Muscle layer of duodenum (tissue), 2 donors: ENCODE results near the gene COL6A3.
"Not testable (repeated sequence)": the region's sequence is repeated elsewhere in the genome, so short reads cannot be mapped to it uniquely, and the experiment has no call there.

ENCODE experiments used
- H3K27ac ChIP-seq: one replicate; pipeline ENCODE4 v1.7.0; 2013; ENCODE audit warnings: mild to moderate bottlenecking, low read length
- H3K27me3 ChIP-seq: one replicate; pipeline ENCODE4 v1.7.0; 2013; ENCODE audit warnings: low read depth, mild to moderate bottlenecking, control low read depth, low read length
- H3K36me3 ChIP-seq, 2 donors: one replicate each; pipeline ENCODE4 v1.7.0; 2013; ENCODE audit warnings: low read length in 2 of 2, control low read depth in 1 of 2, mild to moderate bottlenecking in 1 of 2; ENCODE audit not compliant: insufficient read depth in 2 of 2, control insufficient read depth in 1 of 2
- H3K4me1 ChIP-seq, 2 donors: one replicate each; pipeline ENCODE4 v1.7.0; 2013; ENCODE audit warnings: low read length in 2 of 2, mild to moderate bottlenecking in 2 of 2, control low read depth in 1 of 2, moderate library complexity in 1 of 2; ENCODE audit not compliant: insufficient read depth in 2 of 2, control insufficient read depth in 1 of 2
- H3K4me3 ChIP-seq, 2 donors: one replicate each; pipeline ENCODE4 v1.7.0; 2013; ENCODE audit warnings: low read length in 2 of 2, low read depth in 1 of 2, mild to moderate bottlenecking in 1 of 2
- H3K9me3 ChIP-seq, 2 donors: one replicate each; pipeline ENCODE4 v1.7.0; 2013; ENCODE audit warnings: low read length in 2 of 2, control low read depth in 1 of 2, mild to moderate bottlenecking in 1 of 2; ENCODE audit not compliant: control insufficient read depth in 1 of 2
- donor health status: healthy.

COL6A3 gene

GRCh38 chr2:237411683-237412423, 2.1 kb downstream of the COL6A3 start:
- H3K4me3 ChIP-seq: peak overlapping the region; percentile 79 to 84
- H3K9me3 ChIP-seq: no peaks in the 10 kb centered on the region
- peak overlapping the region; percentile 84 for H3K27ac ChIP-seq
- peaks cover 5 to 14% of the 10 kb centered on the region in 2 donors for H3K4me1 ChIP-seq
- peaks cover 0 to 11% of the 10 kb centered on the region in 2 donors for H3K36me3 ChIP-seq
- no peaks in the 10 kb centered on the region for H3K27me3 ChIP-seq

- Histone ChIP-seq H3K9me3 (no peaks in the 10 kb centered on the region), H3K36me3 (peaks cover 0 to 11% of the 10 kb centered on the region in 2 donors), H3K27ac (peak overlapping the region; percentile 84), H3K27me3 (no peaks in the 10 kb centered on the region), H3K4me1 (peaks cover 5 to 21% of the 10 kb centered on the region in 2 donors), H3K4me3 (peak overlapping the region; percentile 79 to 84)
Observed at GRCh38 chr2:237411092-237411601, 2.8 kb downstream of the COL6A3 start.

- not testable (repeated sequence) for H3K27me3 ChIP-seq, H3K9me3 ChIP-seq, H3K4me3 ChIP-seq
- peak overlapping the region; percentile 79 for H3K27ac ChIP-seq
- peaks cover 0 to 11% of the 10 kb centered on the region in 2 donors for H3K36me3 ChIP-seq
- H3K4me1 ChIP-seq: peaks cover 5 to 30% of the 10 kb centered on the region in 2 donors
Observed at GRCh38 chr2:237409263-237409662, 4.7 kb downstream of the COL6A3 start.

GRCh38 chr2:237408335-237409000, 5.5 kb downstream of the COL6A3 start:
- Histone ChIP-seq H3K36me3 (peaks cover 0 to 11% of the 10 kb centered on the region in 2 donors), H3K4me1 (peaks cover 5 to 37% of the 10 kb centered on the region in 2 donors), H3K9me3 (no peaks in the 10 kb centered on the region), H3K4me3 (peak overlapping the region; percentile 2 to 31), H3K27me3 (no peaks in the 10 kb centered on the region), H3K27ac (peak overlapping the region; percentile 65)

GRCh38 chr2:237407700-237408099, 6.3 kb downstream of the COL6A3 start:
- Histone ChIP-seq H3K9me3 (no peaks in the 10 kb centered on the region), H3K4me3 (peak overlapping the region; percentile 7 to 31), H3K27me3 (no peaks in the 10 kb centered on the region), H3K4me1 (peaks cover 5 to 40% of the 10 kb centered on the region in 2 donors), H3K27ac (peak overlapping the region; percentile 65), H3K36me3 (peaks cover 0 to 6% of the 10 kb centered on the region in 2 donors)

GRCh38 chr2:237406371-237406895, 7.5 kb downstream of the COL6A3 start:
- Histone ChIP-seq H3K27me3 (no peaks in the 10 kb centered on the region), H3K4me3 (no peak overlapping the region), H3K4me1 (peaks cover 5 to 41% of the 10 kb centered on the region in 2 donors), H3K27ac (no peak overlapping the region), H3K36me3 (no peaks in the 10 kb centered on the region), H3K9me3 (no peaks in the 10 kb centered on the region)

GRCh38 chr2:237405605-237406004, 8.4 kb downstream of the COL6A3 start:
- Histone ChIP-seq H3K27me3 (no peaks in the 10 kb centered on the region), H3K27ac (no peak overlapping the region), H3K4me1 (peaks cover 5 to 41% of the 10 kb centered on the region in 2 donors), H3K9me3 (no peaks in the 10 kb centered on the region), H3K36me3 (no peaks in the 10 kb centered on the region), H3K4me3 (peak overlapping the region in 1 of 2 donors; percentile 15)

- Histone ChIP-seq H3K4me3 (peak overlapping the region in 1 of 2 donors; percentile 15), H3K36me3 (no peaks in the 10 kb centered on the region), H3K4me1 (peaks cover 5 to 44% of the 10 kb centered on the region in 2 donors), H3K27me3 (no peaks in the 10 kb centered on the region), H3K9me3 (no peaks in the 10 kb centered on the region), H3K27ac (no peak overlapping the region)
Observed at GRCh38 chr2:237405006-237405559, 8.9 kb downstream of the COL6A3 start.

- Histone ChIP-seq H3K4me3 (no peak overlapping the region), H3K27me3 (no peaks in the 10 kb centered on the region), H3K27ac (no peak overlapping the region), H3K9me3 (no peaks in the 10 kb centered on the region), H3K36me3 (no peaks in the 10 kb centered on the region), H3K4me1 (peaks cover 5 to 50% of the 10 kb centered on the region in 2 donors)
Observed at GRCh38 chr2:237404413-237404812, 9.6 kb downstream of the COL6A3 start.

- H3K4me1 ChIP-seq: peaks cover 5 to 60% of the 10 kb centered on the region in 2 donors
- H3K27ac ChIP-seq: no peak overlapping the region
- H3K27me3 ChIP-seq: no peaks in the 10 kb centered on the region
- H3K4me3 ChIP-seq: no peak overlapping the region
- H3K36me3 ChIP-seq: no peaks in the 10 kb centered on the region
- no peaks in the 10 kb centered on the region for H3K9me3 ChIP-seq
Observed at GRCh38 chr2:237403024-237403882, 10.7 kb downstream of the COL6A3 start.
